Pancreas (tissue), 10 donors: ENCODE data around the gene DSCAML1. TPM values are rescaled to one million over a fixed set of nuclear protein-coding genes. Genes with fewer than 3 reads are reported as not detected.

Source experiments
- ATAC-seq, 4 donors: fragments of 200-7000 bp; cut with Tn5 transposase; one replicate each; pipeline versions ENCODE4 v1.8.0 to v1.9.1; 2020; ENCODE audit warnings: mild to moderate bottlenecking in 4 of 4, moderate library complexity in 4 of 4
- DNase-seq, 6 donors: peaks; one replicate each; pipeline ENCODE4 v3.0.0-alpha.2; 2020
- FAIRE-seq: peaks from 2 replicates; lab custom pipeline; 2012; peaks lifted over from hg19 to GRCh38; lab: Jason Lieb, UNC
- H3K27ac ChIP-seq, 4 donors: fragments of 200-600 bp; sonication (generic); 1 replicate in 3 of 4; 2 replicates in 1 of 4; pipeline versions ENCODE4 v1.5.0 to v1.8.0; 2020
- H3K27me3 ChIP-seq, 4 donors: fragments of 200-600 bp; one replicate each; pipeline ENCODE4 v1.8.0; 2021
- H3K36me3 ChIP-seq, 3 donors: fragments of 200-600 bp; sonication (generic) in 1 of 3; one replicate each; pipeline versions ENCODE4 v1.5.0 to v1.8.0; 2020 to 2021
- H3K4me1 ChIP-seq, 3 donors: fragments of 200-600 bp; one replicate each; pipeline ENCODE4 v1.8.0; 2021
- H3K4me3 ChIP-seq, 4 donors: fragments of 200-600 bp; sonication (generic) in 2 of 4; one replicate each; pipeline versions ENCODE4 v1.5.0 to v1.8.0; 2020 to 2021
- H3K9me3 ChIP-seq, 4 donors: fragments of 200-600 bp; one replicate each; pipeline ENCODE4 v1.8.0; 2021
- WGBS, 2 donors: extraction: QIAGEN DNeasy Blood & Tissue Kit; methylation state at CpG; one replicate each; pipeline ENCODE4 v1.1.7; 2013; 5-methylcytosine and 5-hydroxymethylcytosine counted together
- intact Hi-C, 3 donors: fragments of 100-400 bp; cut with DNase I; formaldehyde crosslinking; loops; one replicate each; pipeline versions ENCODE4 v1.11.1 to v1.14.2; 2022
- polyA plus RNA-seq, 2 donors: library from polyadenylated mRNA; stranded (reverse); fragments of 200-250 nt; gene quantifications; one replicate each; pipeline ENCODE4 v1.2.3, GENCODE V29; 2013
- total RNA-seq, 6 donors: library from RNA; stranded (reverse); fragmentation: NEBNext Ultra II Directional in 4 of 6; extraction: Animal tissue kit (Norgen Biotek cat#: 25700) in 4 of 6; gene quantifications; one replicate each; pipeline versions ENCODE4 v1.2.1 to v1.2.4, GENCODE V29; 2021 to 2023
- TF ChIP-seq, protein P1 (sequence below), 4 donors: fragments of 200-600 bp; sonication (generic) in 3 of 4; IDR thresholded peaks; one replicate each; pipeline versions ENCODE4 v1.5.0 to v1.8.0; 2021; ENCODE audit warnings: antibody characterized with exemption in 4 of 4
- donor health status: healthy with polysubstance abuse.
- donor health status: DM: no; HTN: no; CAD: no; lungs with moderate emphysema.
- donor health status: DM: no; HTN: no; CAD: no.
- donor health status: control.
- donor health status: control.
- donor health status: Bipolar disorder and iron deficiency.
- donor health status: DM: yes; HTN: yes; CAD: no.
- donor health status: DM: no; HTN: no; CAD: no.
- donor health status: DM: no; HTN: no; CAD: no.
- donor health status: DM: yes; HTN: yes; CAD: no.

DSCAML1 gene
- total and polyA plus RNA-seq, 8 donors, result 0.69 to 2.7 (median 1.8) TPM

DNA sequence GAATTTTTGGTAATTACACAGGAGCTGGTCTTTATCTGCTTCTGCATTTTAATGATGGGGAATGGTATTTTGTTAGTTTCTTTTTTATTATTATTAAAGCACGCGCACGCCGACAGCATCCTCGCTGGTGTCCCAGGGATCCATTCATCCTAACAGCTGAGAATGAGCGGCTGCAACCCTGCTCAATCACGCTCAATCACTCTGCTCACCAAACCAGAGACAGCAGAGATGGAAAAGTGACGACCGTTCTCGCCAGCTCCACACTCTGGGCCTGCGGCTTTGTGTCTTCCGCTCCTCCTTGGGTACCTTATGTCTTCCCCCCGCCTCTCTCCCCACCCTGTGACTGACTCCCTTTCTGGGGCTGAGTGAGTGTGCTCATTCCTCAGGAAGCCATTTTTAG, 84.5 kb downstream of the DSCAML1 start:
- Histone ChIP-seq H3K27me3 (no peaks in the 10 kb centered on the region), H3K4me1 (no peaks in the 10 kb centered on the region), H3K4me3 (no peak overlapping the region), H3K9me3 (no peaks in the 10 kb centered on the region), H3K27ac (no peak overlapping the region), H3K36me3 (no peaks in the 10 kb centered on the region)
- ATAC-seq (no peak), FAIRE-seq (no peak), DNase-seq (no peak)
- intact Hi-C loops, result no loop called here
- WGBS, 2 donors, result 82 to 94% methylated on average over 13 of the region's 13 CpGs
- TF ChIP-seq, protein P1, sequence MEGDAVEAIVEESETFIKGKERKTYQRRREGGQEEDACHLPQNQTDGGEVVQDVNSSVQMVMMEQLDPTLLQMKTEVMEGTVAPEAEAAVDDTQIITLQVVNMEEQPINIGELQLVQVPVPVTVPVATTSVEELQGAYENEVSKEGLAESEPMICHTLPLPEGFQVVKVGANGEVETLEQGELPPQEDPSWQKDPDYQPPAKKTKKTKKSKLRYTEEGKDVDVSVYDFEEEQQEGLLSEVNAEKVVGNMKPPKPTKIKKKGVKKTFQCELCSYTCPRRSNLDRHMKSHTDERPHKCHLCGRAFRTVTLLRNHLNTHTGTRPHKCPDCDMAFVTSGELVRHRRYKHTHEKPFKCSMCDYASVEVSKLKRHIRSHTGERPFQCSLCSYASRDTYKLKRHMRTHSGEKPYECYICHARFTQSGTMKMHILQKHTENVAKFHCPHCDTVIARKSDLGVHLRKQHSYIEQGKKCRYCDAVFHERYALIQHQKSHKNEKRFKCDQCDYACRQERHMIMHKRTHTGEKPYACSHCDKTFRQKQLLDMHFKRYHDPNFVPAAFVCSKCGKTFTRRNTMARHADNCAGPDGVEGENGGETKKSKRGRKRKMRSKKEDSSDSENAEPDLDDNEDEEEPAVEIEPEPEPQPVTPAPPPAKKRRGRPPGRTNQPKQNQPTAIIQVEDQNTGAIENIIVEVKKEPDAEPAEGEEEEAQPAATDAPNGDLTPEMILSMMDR (IDR thresholded peaks at IDR 0.05), result no peak

DNA sequence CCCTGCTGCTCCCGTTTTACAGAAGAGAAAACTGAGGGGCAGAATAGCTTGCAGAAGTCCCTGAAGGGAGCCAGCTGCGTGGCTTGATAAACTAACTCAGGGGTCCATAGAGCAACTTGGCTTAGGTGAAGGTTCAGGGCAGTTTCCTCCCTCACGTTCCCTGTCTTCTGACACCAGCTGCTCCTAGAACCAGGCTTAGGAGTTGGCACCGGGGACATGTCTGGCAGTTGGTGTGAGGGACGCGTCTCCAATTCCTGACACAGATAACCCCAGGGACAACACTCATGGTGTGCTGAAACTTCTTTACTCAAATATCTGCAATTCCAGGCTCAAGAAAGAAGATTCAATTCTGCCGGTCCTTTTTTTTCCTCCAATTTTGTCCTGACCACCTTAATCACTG, 85.7 kb downstream of the DSCAML1 start:
- no peak overlapping the region for H3K27ac ChIP-seq
- TF ChIP-seq, protein P1 (IDR thresholded peaks at IDR 0.05), result no peak
- H3K4me3 ChIP-seq, result no peak overlapping the region
- 59 to 61% methylated on average over 7 of the region's 7 CpGs for whole genome bisulfite sequencing, 2 donors
- FAIRE-seq (no peak), DNase-seq (no peak), ATAC-seq (no peak)
- H3K36me3 ChIP-seq, result no peaks in the 10 kb centered on the region
- intact Hi-C loops, result no loop called here
- no peaks in the 10 kb centered on the region for H3K4me1 ChIP-seq
- no peaks in the 10 kb centered on the region for H3K9me3 ChIP-seq
- no peaks in the 10 kb centered on the region for H3K27me3 ChIP-seq

DNA sequence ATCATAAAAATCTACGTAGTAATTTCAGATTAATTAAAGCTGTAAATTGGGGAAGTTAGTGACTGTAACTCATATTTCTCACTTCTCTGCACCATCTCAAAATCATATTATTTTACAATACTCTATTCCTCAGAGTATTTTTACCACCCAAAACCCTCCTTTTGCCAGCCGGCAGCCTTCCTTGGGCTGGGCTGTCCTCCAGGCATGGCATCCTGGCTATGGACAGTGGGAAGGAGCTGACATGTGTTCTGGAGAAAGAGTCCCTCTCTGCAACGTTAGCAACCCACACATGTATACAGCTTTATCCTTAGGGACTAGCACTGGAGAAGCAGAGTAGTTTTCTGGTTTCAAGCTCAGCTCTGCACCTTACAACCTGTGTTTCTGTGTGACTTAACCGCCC, 86.8 kb downstream of the DSCAML1 start:
- H3K4me3 ChIP-seq, result no peak overlapping the region
- TF ChIP-seq, protein P1 (IDR thresholded peaks at IDR 0.05), result no peak
- FAIRE-seq (no peak), DNase-seq (no peak), ATAC-seq (no peak)
- 67 to 80% methylated on average over 4 of the region's 4 CpGs for WGBS, 2 donors
- intact Hi-C loops, result no loop called here
- no peaks in the 10 kb centered on the region for H3K27me3 ChIP-seq
- no peaks in the 10 kb centered on the region for H3K4me1 ChIP-seq
- no peaks in the 10 kb centered on the region for H3K9me3 ChIP-seq
- H3K27ac ChIP-seq, result no peak overlapping the region
- no peaks in the 10 kb centered on the region for H3K36me3 ChIP-seq

DNA sequence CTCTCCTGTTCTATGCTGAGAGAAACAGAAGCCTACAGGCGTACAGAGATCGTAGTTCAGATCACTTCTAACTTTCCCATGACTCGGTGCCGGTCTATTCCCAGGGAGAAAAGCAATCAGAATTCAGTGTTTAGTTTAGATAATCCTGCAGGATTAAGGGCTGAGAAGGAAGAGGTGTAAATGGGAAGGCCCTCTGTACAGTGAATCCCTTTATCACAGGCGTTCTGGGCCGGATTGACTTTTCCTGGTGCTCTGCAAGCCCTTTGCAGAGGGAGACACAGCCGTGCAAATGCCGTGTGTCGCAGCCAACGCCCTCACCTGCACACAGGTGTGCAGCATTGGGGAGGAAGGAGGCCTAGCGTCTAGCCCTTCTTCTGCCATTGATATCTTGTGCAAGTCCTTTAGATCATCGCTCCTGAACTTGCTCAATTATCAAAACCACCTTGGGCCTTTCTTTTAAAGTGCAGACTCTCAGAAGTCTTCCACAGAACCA, 90.6 kb downstream of the DSCAML1 start:
- no peaks in the 10 kb centered on the region for H3K9me3 ChIP-seq
- H3K36me3 ChIP-seq, result no peaks in the 10 kb centered on the region
- no peak overlapping the region for H3K27ac ChIP-seq
- H3K27me3 ChIP-seq, result no peaks in the 10 kb centered on the region
- TF ChIP-seq, protein P1 (IDR thresholded peaks at IDR 0.05), result no peak
- H3K4me1 ChIP-seq, result no peaks in the 10 kb centered on the region
- WGBS, 2 donors, result 84 to 85% methylated on average over 12 of the region's 12 CpGs
- no peak for DNase-seq
- ATAC-seq, result no peak
- no peak for FAIRE-seq
- intact Hi-C loops, result no loop called here
- H3K4me3 ChIP-seq, result no peak overlapping the region

- Histone ChIP-seq H3K27ac (no peak overlapping the region), H3K27me3 (no peaks in the 10 kb centered on the region), H3K4me1 (no peaks in the 10 kb centered on the region), H3K9me3 (no peaks in the 10 kb centered on the region), H3K4me3 (no peak overlapping the region), H3K36me3 (no peaks in the 10 kb centered on the region)
- no peak for ATAC-seq
- no peak for DNase-seq
- no peak for FAIRE-seq
- TF ChIP-seq, protein P1 (IDR thresholded peaks at IDR 0.05), result no peak
- intact Hi-C loops, result no loop called here
- WGBS, 2 donors, result 85 to 88% methylated on average over 6 of the region's 6 CpGs
Measured at GRCh38 chr11:117705866-117706265, 91.2 kb downstream of the DSCAML1 start.
